ENCODE data around the gene MYT1.

The MYT1 gene

GRCh38 chr20:64250027-64250426 is 85.8 kb downstream of the MYT1 start:
- FAIRE-seq = no peak

- FAIRE-seq = no peak
These were observed 88.7 kb downstream of the MYT1 start for GRCh38 chr20:64253000-64253383.

- FAIRE-seq = no peak
These were observed 89.2 kb downstream of the MYT1 start for GRCh38 chr20:64253443-64253842.

- no peak for FAIRE-seq
These were observed 89.9 kb downstream of the MYT1 start for GRCh38 chr20:64254156-64254555.

GRCh38 chr20:64254571-64255360 is 90.5 kb downstream of the MYT1 start:
- FAIRE-seq = no peak

- no peak for FAIRE-seq
These were observed 91.4 kb downstream of the MYT1 start, which contains the start of gene PCMTD2 for GRCh38 chr20:64255361-64256281. PCMTD2 (plus strand) TSS chr20:64255748; CDS start chr20:64259966, 4,218 bp downstream.

- no peak for FAIRE-seq
These were observed 92.2 kb downstream of the MYT1 start for GRCh38 chr20:64256282-64256935.

GRCh38 chr20:64257107-64257757 is 93.0 kb downstream of the MYT1 start:
- FAIRE-seq = no peak

GRCh38 chr20:64258071-64258823 is 94.0 kb downstream of the MYT1 start:
- FAIRE-seq = no peak

- FAIRE-seq = no peak
These were observed 96.0 kb downstream of the MYT1 start for GRCh38 chr20:64260239-64260638.

GRCh38 chr20:64261138-64261537 is 96.9 kb downstream of the MYT1 start:
- FAIRE-seq = no peak

GRCh38 chr20:64264091-64264490 is 99.8 kb downstream of the MYT1 start:
- no peak for FAIRE-seq

- FAIRE-seq = no peak
These were observed 100.9 kb downstream of the MYT1 start for GRCh38 chr20:64265201-64265600.

GRCh38 chr20:64266988-64267387 is 102.7 kb downstream of the MYT1 start:
- no peak for FAIRE-seq

- FAIRE-seq = no peak
These were observed 103.9 kb downstream of the MYT1 start for GRCh38 chr20:64268174-64268573.

GRCh38 chr20:64269604-64270411 is 105.6 kb downstream of the MYT1 start:
- no peak for FAIRE-seq

- no peak for FAIRE-seq
These were observed 107.4 kb downstream of the MYT1 start for GRCh38 chr20:64271636-64272035.

GRCh38 chr20:64273109-64273508 is 108.9 kb downstream of the MYT1 start:
- no peak for FAIRE-seq

- FAIRE-seq = no peak
These were observed 112.6 kb downstream of the MYT1 start for GRCh38 chr20:64276817-64277216.

GRCh38 chr20:64277571-64278316 is 113.5 kb downstream of the MYT1 start:
- no peak for FAIRE-seq

All from colon (tissue), 2 donors.